H7 (cell line): ENCODE results near the gene LEPROT. TPM values are rescaled to one million over a fixed set of nuclear protein-coding genes. Genes with fewer than 3 reads are reported as not detected.

Source experiments
- DNase-seq: peaks from one replicate; pipeline ENCODE4 v3.0.0; 2012
- H3K27me3 ChIP-seq: 2 replicates; pipeline ENCODE4 v1.6.0; 2011; ENCODE audit warnings: mild to moderate bottlenecking, low read length; ENCODE audit not compliant: control insufficient read depth, insufficient read depth
- H3K36me3 ChIP-seq: replicated peaks from 2 replicates; pipeline ENCODE4 v1.5.1; 2011; ENCODE audit warnings: low read length; ENCODE audit not compliant: control insufficient read depth, insufficient read depth
- H3K4me3 ChIP-seq: 2 replicates; pipeline ENCODE4 v1.5.1; 2011; ENCODE audit warnings: low read depth, mild to moderate bottlenecking, control low read depth, low read length, moderate library complexity; ENCODE audit not compliant: insufficient read depth
- total RNA-seq: library from RNA; depleted of rRNA; stranded (reverse); fragments of >200 nt; shearing (Covaris generic); gene quantifications from 2 replicates; pipeline ENCODE4 v1.2.3, GENCODE V29; 2014

Gene LEPROT
- total RNA-seq, 1 experiment from 2014 or later = 26.8 TPM

- no peak for DNase-seq
- H3K27me3 ChIP-seq = no peaks in the 10 kb centered on the region
- no peaks in the 10 kb centered on the region for H3K36me3 ChIP-seq
- H3K4me3 ChIP-seq = no peak overlapping the region
Observed at GRCh38 chr1:65469126-65469888, 48.8 kb downstream of the LEPROT start.

GRCh38 chr1:65469889-65470340 is 49.4 kb downstream of the LEPROT start:
- H3K4me3 ChIP-seq = no peak overlapping the region
- no peak for DNase-seq
- no peaks in the 10 kb centered on the region for H3K27me3 ChIP-seq
- no peaks in the 10 kb centered on the region for H3K36me3 ChIP-seq

- Histone ChIP-seq H3K36me3 (no peaks in the 10 kb centered on the region), H3K27me3 (no peaks in the 10 kb centered on the region), H3K4me3 (no peak overlapping the region)
- no peak for DNase-seq
Observed at GRCh38 chr1:65470766-65471165, 50.3 kb downstream of the LEPROT start.

- Histone ChIP-seq H3K27me3 (no peaks in the 10 kb centered on the region), H3K4me3 (no peak overlapping the region), H3K36me3 (no peaks in the 10 kb centered on the region)
- no peak for DNase-seq
Observed at GRCh38 chr1:65471213-65471833, 50.9 kb downstream of the LEPROT start.

GRCh38 chr1:65471861-65472332 is 51.4 kb downstream of the LEPROT start:
- H3K36me3 ChIP-seq = no peaks in the 10 kb centered on the region
- H3K27me3 ChIP-seq = no peaks in the 10 kb centered on the region
- no peak overlapping the region for H3K4me3 ChIP-seq
- DNase-seq = no peak

GRCh38 chr1:65476327-65476726 is 55.9 kb downstream of the LEPROT start:
- Histone ChIP-seq H3K4me3 (no peak overlapping the region), H3K27me3 (no peaks in the 10 kb centered on the region), H3K36me3 (no peaks in the 10 kb centered on the region)
- no peak for DNase-seq

- Histone ChIP-seq H3K27me3 (no peaks in the 10 kb centered on the region), H3K36me3 (no peaks in the 10 kb centered on the region), H3K4me3 (no peak overlapping the region)
- DNase-seq = no peak
Observed at GRCh38 chr1:65477414-65478378, 57.2 kb downstream of the LEPROT start.

- H3K27me3 ChIP-seq = no peaks in the 10 kb centered on the region
- no peak for DNase-seq
- no peak overlapping the region for H3K4me3 ChIP-seq
- H3K36me3 ChIP-seq = no peaks in the 10 kb centered on the region
Observed at GRCh38 chr1:65478379-65479026, 58.0 kb downstream of the LEPROT start.

GRCh38 chr1:65479554-65480204 is 59.2 kb downstream of the LEPROT start:
- no peak overlapping the region for H3K4me3 ChIP-seq
- no peaks in the 10 kb centered on the region for H3K27me3 ChIP-seq
- no peak for DNase-seq
- H3K36me3 ChIP-seq = no peaks in the 10 kb centered on the region

- H3K4me3 ChIP-seq = no peak overlapping the region
- no peak for DNase-seq
- H3K27me3 ChIP-seq = no peaks in the 10 kb centered on the region
- H3K36me3 ChIP-seq = no peaks in the 10 kb centered on the region
Observed at GRCh38 chr1:65480684-65481405, 60.4 kb downstream of the LEPROT start.

GRCh38 chr1:65483993-65484754 is 63.7 kb downstream of the LEPROT start:
- Histone ChIP-seq H3K36me3 (no peaks in the 10 kb centered on the region), H3K4me3 (no peak overlapping the region), H3K27me3 (no peaks in the 10 kb centered on the region)
- no peak for DNase-seq
